ENCODE results near the gene FOXO6.

Gene FOXO6

GRCh38 chr1:41315871-41316270 is 45.4 kb upstream of the FOXO6 start:
- POLR2A ChIA-PET (ENCODE audit: low non-redundant PET): no interaction called here
- no peak for DNase-seq (ENCODE audit: low spot score)
- no peak overlapping the region for H3K27ac ChIP-seq
- CTCF ChIA-PET: interaction anchor here (0.6 kb wide), 1 partner anchor 51 kb away, joined by 7 read pairs; no protein-coding TSS in a partner anchor
- no peak for TF ChIP-seq CTCF (conservative IDR thresholded peaks at IDR 0.05; ENCODE audit: low read depth)

GRCh38 chr1:41317361-41317760 is 43.9 kb upstream of the FOXO6 start:
- POLR2A ChIA-PET (ENCODE audit: low non-redundant PET): no interaction called here
- no peak for TF ChIP-seq CTCF (conservative IDR thresholded peaks at IDR 0.05; ENCODE audit: low read depth)
- H3K27ac ChIP-seq: no peak overlapping the region
- CTCF ChIA-PET: interaction anchor here (0.5 to 1.8 kb wide), 3 partner anchors 34 to 512 kb away, joined by 4 read pairs; no protein-coding TSS in a partner anchor
- DNase-seq (ENCODE audit: low spot score): no peak

- POLR2A ChIA-PET (ENCODE audit: low non-redundant PET): no interaction called here
- no peak overlapping the region for H3K27ac ChIP-seq
- TF ChIP-seq CTCF (conservative IDR thresholded peaks at IDR 0.05; ENCODE audit: low read depth): no peak
- no peak for DNase-seq (ENCODE audit: low spot score)
- CTCF ChIA-PET: interaction anchor here (0.6 to 1.8 kb wide), 2 partner anchors 35 to 520 kb away, joined by 3 to 4 read pairs; no protein-coding TSS in a partner anchor
These were observed 43.1 kb upstream of the FOXO6 start for GRCh38 chr1:41318135-41318534.

GRCh38 chr1:41319106-41319755 is 42.0 kb upstream of the FOXO6 start:
- POLR2A ChIA-PET (ENCODE audit: low non-redundant PET): no interaction called here
- CTCF ChIA-PET: interaction anchor here (0.7 kb wide), 1 partner anchor 15 kb away, joined by 7 read pairs; no protein-coding TSS in a partner anchor
- no peak for DNase-seq (ENCODE audit: low spot score)
- H3K27ac ChIP-seq: no peak overlapping the region
- no peak for TF ChIP-seq CTCF (conservative IDR thresholded peaks at IDR 0.05; ENCODE audit: low read depth)

- ChIA-PET POLR2A (ENCODE audit: low non-redundant PET) (no interaction called here), CTCF (interaction anchor here (0.7 kb wide), 1 partner anchor 16 kb away, joined by 7 read pairs; no protein-coding TSS in a partner anchor)
- TF ChIP-seq CTCF (conservative IDR thresholded peaks at IDR 0.05; ENCODE audit: low read depth): no peak
- DNase-seq (ENCODE audit: low spot score): no peak
- no peak overlapping the region for H3K27ac ChIP-seq
These were observed 41.2 kb upstream of the FOXO6 start for GRCh38 chr1:41319807-41320711.

- DNase-seq (ENCODE audit: low spot score): no peak
- TF ChIP-seq CTCF (conservative IDR thresholded peaks at IDR 0.05; ENCODE audit: low read depth): no peak
- ChIA-PET CTCF (no interaction called here), POLR2A (ENCODE audit: low non-redundant PET) (no interaction called here)
- H3K27ac ChIP-seq: no peak overlapping the region
These were observed 40.1 kb upstream of the FOXO6 start for GRCh38 chr1:41320895-41321676.

All from RWPE1 (cell line).